HL-60 (cell line): ENCODE measurements around the gene OR14K1.

Experiments
- DNase-seq, 2 experiments: peaks; one replicate each; pipeline ENCODE4 v3.0.0-alpha.2; 2010 to 2020; ENCODE audit warnings: low read depth in 1 of 2, low spot score in 1 of 2
- H3K27ac ChIP-seq: fragments of 250-450 bp; sonication (Bioruptor Pico); replicated peaks from 2 replicates; pipeline ENCODE4 v1.5.1; 2020; ENCODE audit warnings: mild to moderate bottlenecking, moderate library complexity
- H3K27me3 ChIP-seq: fragments of 250-450 bp; sonication (Bioruptor Pico); 2 replicates; pipeline ENCODE4 v1.5.1; 2021; ENCODE audit warnings: mild to moderate bottlenecking, moderate library complexity; ENCODE audit not compliant: insufficient read depth, poor library complexity, severe bottlenecking
- H3K4me3 ChIP-seq: replicated peaks from 2 replicates; pipeline ENCODE4 v1.5.1; 2011; ENCODE audit warnings: mild to moderate bottlenecking, control low read depth, low read length; ENCODE audit not compliant: insufficient read depth
- CTCF ChIP-seq: IDR thresholded peaks from one replicate; pipeline ENCODE4 v1.5.1; 2011; ENCODE audit warnings: low read length, control low read depth, inconsistent platforms; ENCODE audit not compliant: insufficient read depth
- GABPA ChIP-seq: IDR thresholded peaks from 2 replicates; pipeline ENCODE4 v1.6.1; 2012; ENCODE audit warnings: low read depth
- POLR2AphosphoS5 ChIP-seq: IDR thresholded peaks from 2 replicates; pipeline ENCODE4 v1.6.1; 2012; ENCODE audit warnings: low read depth
- REST ChIP-seq: IDR thresholded peaks from 2 replicates; pipeline ENCODE4 v1.6.1; 2012; ENCODE audit warnings: low read depth; ENCODE audit not compliant: insufficient replicate concordance
- SPI1 ChIP-seq: IDR thresholded peaks from 2 replicates; pipeline ENCODE4 v1.6.1; 2012; ENCODE audit warnings: low read depth, mild to moderate bottlenecking, borderline replicate concordance

OR14K1 gene

GRCh38 chr1:247769603-247770002, 31.2 kb downstream of the OR14K1 start:
- TF ChIP-seq CTCF (no peak), GABPA (no peak), REST (no peak), POLR2AphosphoS5 (no peak), SPI1 (no peak)
- Histone ChIP-seq H3K27ac (no peak overlapping the region), H3K4me3 (no peak overlapping the region), H3K27me3 (no peaks in the 10 kb centered on the region)
- DNase-seq, result no peak
